RWPE1 (cell line): Measurements from ENCODE around the gene LYRM1.

Experiments
- CTCF ChIA-PET: fragments of 350-600 bp; sonication (Branson Sonifier 250); formaldehyde crosslinking; extraction: SDS; loops from one replicate; lab custom pipeline; 2021; lab: Yijun Ruan, JAX
- POLR2A ChIA-PET: fragments of 400-600 bp; formaldehyde crosslinking; extraction: SDS; loops from one replicate; lab custom pipeline; 2020; ENCODE audit warnings: antibody characterized with exemption; ENCODE audit not compliant: low non-redundant PET; lab: Yijun Ruan, JAX
- DNase-seq: peaks from one replicate; pipeline ENCODE4 v3.0.0; 2012; ENCODE audit warnings: low spot score
- H3K27ac ChIP-seq: fragments of 450-650 bp; 2 replicates; pipeline ENCODE4 v1.5.1; 2017
- TF ChIP-seq, protein P1 (sequence below): fragments of 450-650 bp; conservative IDR thresholded peaks from 2 replicates; pipeline ENCODE4 v1.5.1; 2017; ENCODE audit warnings: low read depth, mild to moderate bottlenecking

Gene LYRM1

DNA sequence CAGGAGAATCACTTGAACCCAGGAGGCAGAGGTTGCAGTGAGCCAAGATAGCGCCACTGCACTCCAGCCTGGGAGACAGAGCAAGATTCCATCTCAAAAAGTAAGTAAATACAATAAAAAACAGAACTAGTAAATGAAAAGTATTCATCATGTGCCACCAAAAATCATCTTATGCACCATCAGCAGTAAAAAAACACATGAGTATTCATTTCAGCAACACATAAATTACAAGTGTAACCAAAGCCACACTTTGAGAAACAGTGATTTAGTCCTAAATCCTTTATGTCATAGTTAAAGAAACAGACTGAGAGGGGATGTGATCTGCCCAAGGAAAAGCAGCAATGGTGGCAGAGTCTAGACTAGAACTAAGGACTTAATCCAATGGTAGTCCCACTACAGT, 13.4 kb upstream of the LYRM1 start:
- DNase-seq = no peak
- POLR2A ChIA-PET = no interaction called here
- TF ChIP-seq, protein P1, sequence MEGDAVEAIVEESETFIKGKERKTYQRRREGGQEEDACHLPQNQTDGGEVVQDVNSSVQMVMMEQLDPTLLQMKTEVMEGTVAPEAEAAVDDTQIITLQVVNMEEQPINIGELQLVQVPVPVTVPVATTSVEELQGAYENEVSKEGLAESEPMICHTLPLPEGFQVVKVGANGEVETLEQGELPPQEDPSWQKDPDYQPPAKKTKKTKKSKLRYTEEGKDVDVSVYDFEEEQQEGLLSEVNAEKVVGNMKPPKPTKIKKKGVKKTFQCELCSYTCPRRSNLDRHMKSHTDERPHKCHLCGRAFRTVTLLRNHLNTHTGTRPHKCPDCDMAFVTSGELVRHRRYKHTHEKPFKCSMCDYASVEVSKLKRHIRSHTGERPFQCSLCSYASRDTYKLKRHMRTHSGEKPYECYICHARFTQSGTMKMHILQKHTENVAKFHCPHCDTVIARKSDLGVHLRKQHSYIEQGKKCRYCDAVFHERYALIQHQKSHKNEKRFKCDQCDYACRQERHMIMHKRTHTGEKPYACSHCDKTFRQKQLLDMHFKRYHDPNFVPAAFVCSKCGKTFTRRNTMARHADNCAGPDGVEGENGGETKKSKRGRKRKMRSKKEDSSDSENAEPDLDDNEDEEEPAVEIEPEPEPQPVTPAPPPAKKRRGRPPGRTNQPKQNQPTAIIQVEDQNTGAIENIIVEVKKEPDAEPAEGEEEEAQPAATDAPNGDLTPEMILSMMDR = no peak
- H3K27ac ChIP-seq = no peak overlapping the region
- CTCF ChIA-PET = interaction anchor here (1.8 kb wide), 1 partner anchor 13 kb away, joined by 7 read pairs; no protein-coding TSS in a partner anchor

DNA sequence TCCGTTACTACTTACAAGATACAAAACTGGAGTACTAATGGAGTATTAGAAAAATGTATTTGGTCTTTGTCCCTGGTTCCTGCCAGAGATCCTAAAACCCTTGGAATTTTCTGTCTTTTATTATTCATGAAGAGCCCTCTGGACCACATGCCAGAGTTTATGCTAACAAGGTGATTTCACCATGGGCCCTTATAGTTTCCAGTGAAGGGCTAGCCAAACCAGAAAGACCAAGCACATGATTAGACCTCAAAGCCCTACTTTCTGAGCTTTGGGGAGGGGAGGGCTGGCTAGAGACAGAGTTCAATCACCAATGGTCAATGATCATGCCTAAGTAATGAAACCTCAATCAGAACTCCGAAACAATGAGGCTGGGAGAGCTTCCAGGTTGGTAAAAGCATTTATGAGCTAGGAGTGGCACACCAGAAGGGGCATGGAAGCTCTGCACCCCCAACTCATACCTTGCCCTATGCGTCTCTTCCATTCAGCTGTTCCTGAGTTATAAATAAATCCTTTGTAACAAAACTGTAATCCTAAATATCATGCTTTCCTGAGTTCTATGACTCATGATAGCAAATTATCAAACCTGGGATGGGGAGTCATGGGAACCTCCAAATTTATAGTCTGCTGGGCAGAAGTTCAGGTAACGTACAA, 10.8 kb upstream of the LYRM1 start:
- peak overlapping the region; percentile 23; the same call in 1 of the 2 replicates for H3K27ac ChIP-seq
- ChIA-PET POLR2A (interaction anchor here (0.6 kb wide), 1 partner anchor 81 kb away, joined by 7 read pairs; no protein-coding TSS in a partner anchor), CTCF (interaction anchor here (0.6 kb wide), 1 partner anchor 327 kb away, joined by 5 read pairs; no protein-coding TSS in a partner anchor)
- TF ChIP-seq, protein P1 = no peak
- no peak for DNase-seq

DNA sequence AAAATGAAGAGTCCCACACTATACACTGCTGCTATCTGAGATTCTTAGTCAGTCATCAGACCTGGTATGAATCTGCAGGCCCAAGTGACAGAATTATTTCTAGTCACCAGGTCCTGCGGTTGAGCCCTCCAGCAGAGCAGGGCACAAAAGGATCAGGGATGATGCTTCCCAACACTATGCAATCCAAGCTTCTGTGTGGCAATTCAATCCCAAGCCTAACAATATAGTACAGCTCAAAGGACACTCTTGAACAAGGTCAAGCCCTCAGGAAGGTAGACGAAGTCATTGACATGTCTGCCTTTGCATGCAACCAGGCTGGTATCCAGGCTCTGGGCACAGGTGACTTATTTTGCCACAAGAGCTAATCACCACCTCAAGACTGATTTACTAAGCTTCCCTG, 6.2 kb upstream of the LYRM1 start:
- POLR2A ChIA-PET = no interaction called here
- CTCF ChIA-PET = interaction anchor here (0.6 kb wide), 1 partner anchor 1338 kb away, joined by 3 read pairs; no protein-coding TSS in a partner anchor
- TF ChIP-seq, protein P1 = no peak
- no peak for DNase-seq
- H3K27ac ChIP-seq = no peak overlapping the region

DNA sequence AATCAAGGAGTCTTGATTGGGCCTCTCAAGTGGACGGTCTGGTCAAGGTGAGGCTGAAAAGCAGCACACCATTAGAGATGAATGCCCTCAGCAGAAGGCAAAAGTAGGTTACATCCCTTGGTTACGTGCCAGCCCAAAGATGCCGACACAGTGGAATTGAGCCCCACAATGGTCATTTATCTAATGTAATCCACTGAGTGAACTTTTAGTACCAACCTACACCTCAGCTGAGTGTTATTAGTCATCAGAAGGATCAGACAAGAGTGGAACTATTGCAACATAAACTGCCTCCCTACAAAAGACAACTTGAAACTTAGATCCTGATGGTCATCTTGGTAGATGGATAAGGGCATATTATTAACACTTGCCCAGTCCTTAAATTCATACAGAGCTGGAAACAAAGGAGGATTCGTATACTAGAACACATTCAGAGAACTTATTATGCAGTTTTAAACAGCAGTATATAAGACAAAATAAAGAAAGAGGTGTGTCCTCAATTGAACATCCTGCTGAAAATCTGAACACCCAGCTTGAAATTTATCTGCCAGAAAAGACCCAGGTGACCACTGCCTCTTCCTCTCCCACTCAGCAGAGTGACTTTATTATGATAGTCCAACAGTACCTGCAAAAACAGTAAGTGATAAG, 3.2 kb upstream of the LYRM1 start:
- peak; percentile 62 for DNase-seq
- TF ChIP-seq, protein P1 = no peak
- CTCF ChIA-PET = no interaction called here
- peak overlapping the region; percentile 50; the same call in 1 of the 2 replicates for H3K27ac ChIP-seq
- POLR2A ChIA-PET = no interaction called here

DNA sequence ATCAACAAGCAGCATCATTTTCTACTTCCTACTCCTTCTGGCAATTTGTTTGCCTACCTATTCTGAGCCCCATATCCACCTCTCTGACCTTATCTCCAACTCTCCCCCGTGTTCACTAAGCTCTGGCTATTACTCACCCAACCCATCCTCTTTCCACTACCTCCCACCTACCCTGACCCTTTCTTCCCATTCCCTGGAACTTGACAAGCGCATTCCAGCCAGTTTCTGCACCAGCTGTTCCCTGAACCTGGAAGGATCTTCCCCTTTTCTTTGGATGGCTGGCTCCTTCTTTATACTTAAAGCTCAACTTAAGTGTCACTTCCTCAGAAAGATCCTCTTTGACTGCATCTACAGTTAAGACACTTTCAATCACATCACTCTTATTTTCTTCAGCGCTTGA, 2.6 kb upstream of the LYRM1 start:
- POLR2A ChIA-PET = no interaction called here
- no peak overlapping the region for H3K27ac ChIP-seq
- no peak for DNase-seq
- CTCF ChIA-PET = no interaction called here
- TF ChIP-seq, protein P1 = no peak

DNA sequence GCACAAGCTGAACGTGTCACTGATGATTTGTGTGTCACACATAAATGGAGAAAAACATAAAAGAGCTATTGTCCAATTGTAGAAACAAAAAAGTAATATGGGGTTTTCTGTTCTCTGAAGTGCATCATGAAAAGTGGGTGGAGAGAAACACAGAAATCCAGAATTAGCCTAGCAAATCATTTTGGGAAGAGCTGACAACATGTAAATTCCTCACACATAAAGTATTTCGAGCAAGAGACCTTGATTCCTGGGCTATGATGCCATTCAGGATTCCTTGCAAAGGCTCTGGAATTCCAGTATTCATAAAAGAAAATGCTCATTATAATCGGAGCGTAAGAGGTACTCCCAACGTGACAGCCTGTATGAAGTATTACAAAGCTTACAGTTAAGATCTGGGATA, 1.5 kb upstream of the LYRM1 start:
- H3K27ac ChIP-seq = no peak overlapping the region
- ChIA-PET CTCF (interaction anchor here (0.8 to 0.9 kb wide), 2 partner anchors 50 to 290 kb away, joined by 5 to 6 read pairs; no protein-coding TSS in a partner anchor), POLR2A (no interaction called here)
- TF ChIP-seq, protein P1 = no peak
- no peak for DNase-seq
